HepG2 (cell line): Measurements from ENCODE around the gene STK39. TPM values are rescaled to one million over a fixed set of nuclear protein-coding genes. Genes with fewer than 3 reads are reported as not detected.

Experiments used
- DRAP1 ChIP-seq: IDR thresholded peaks from 2 replicates; pipeline ENCODE4 v1.6.1; 2016; ENCODE audit warnings: missing genetic modification reagents, missing compliant biosample characterization
- FOXA3 ChIP-seq: IDR thresholded peaks from 2 replicates; pipeline ENCODE4 v1.6.1; 2016; ENCODE audit warnings: missing genetic modification reagents, missing compliant biosample characterization
- GFI1 ChIP-seq: sonication (generic); formaldehyde crosslinking; IDR thresholded peaks from 2 replicates; pipeline ENCODE4 v1.5.0; 2020; ENCODE audit warnings: missing genetic modification reagents, mild to moderate bottlenecking, borderline replicate concordance
- GRHL1 ChIP-seq: sonication (generic); formaldehyde crosslinking; conservative IDR thresholded peaks from 2 replicates; pipeline ENCODE4 v1.8.0; 2022; ENCODE audit warnings: missing genetic modification reagents
- HDAC2 ChIP-seq: sonication (generic); formaldehyde crosslinking; IDR thresholded peaks from 2 replicates; pipeline ENCODE4 v1.4.0; 2020; ENCODE audit warnings: missing genetic modification reagents
- IRF9 ChIP-seq: sonication (generic); formaldehyde crosslinking; IDR thresholded peaks from 2 replicates; pipeline ENCODE4 v1.8.0; 2022; ENCODE audit warnings: missing genetic modification reagents, mild to moderate bottlenecking, borderline replicate concordance
- KMT2B ChIP-seq: IDR thresholded peaks from 2 replicates; pipeline ENCODE4 v1.6.1; 2016; ENCODE audit warnings: missing genetic modification reagents, missing compliant biosample characterization
- SALL1 ChIP-seq: sonication (generic); formaldehyde crosslinking; IDR thresholded peaks from 2 replicates; pipeline ENCODE4 v1.8.0; 2022; ENCODE audit warnings: mild to moderate bottlenecking, missing genetic modification reagents
- ZBTB14 ChIP-seq: sonication (generic); formaldehyde crosslinking; IDR thresholded peaks from 2 replicates; pipeline ENCODE4 v1.4.0; 2020; ENCODE audit warnings: missing genetic modification reagents
- ZNF18 ChIP-seq: sonication (generic); formaldehyde crosslinking; IDR thresholded peaks from 2 replicates; pipeline ENCODE4 v1.8.0; 2022; ENCODE audit warnings: mild to moderate bottlenecking, missing genetic modification reagents; ENCODE audit not compliant: insufficient replicate concordance
- ZNF292 ChIP-seq: sonication (generic); formaldehyde crosslinking; IDR thresholded peaks from 2 replicates; pipeline ENCODE4 v1.8.1; 2022; ENCODE audit warnings: mild to moderate bottlenecking, low read depth, missing genetic modification reagents, borderline replicate concordance
- ZNF3 ChIP-seq: IDR thresholded peaks from 2 replicates; pipeline ENCODE4 v1.7.0; 2017; ENCODE audit warnings: inconsistent platforms
- ZNF34 ChIP-seq: sonication (generic); formaldehyde crosslinking; IDR thresholded peaks from 2 replicates; pipeline ENCODE4 v1.4.0; 2020; ENCODE audit warnings: mild to moderate bottlenecking, missing genetic modification reagents, borderline replicate concordance
- ZNF350 ChIP-seq: sonication (generic); formaldehyde crosslinking; IDR thresholded peaks from 2 replicates; pipeline ENCODE4 v1.4.0; 2020; ENCODE audit warnings: mild to moderate bottlenecking, low read depth, missing genetic modification reagents, borderline replicate concordance
- ZNF629 ChIP-seq: sonication (generic); formaldehyde crosslinking; conservative IDR thresholded peaks from 2 replicates; pipeline ENCODE4 v1.5.0; 2020; ENCODE audit warnings: missing genetic modification reagents
- ZNF691 ChIP-seq: sonication (generic); formaldehyde crosslinking; IDR thresholded peaks from 2 replicates; pipeline ENCODE4 v1.4.0; 2020; ENCODE audit warnings: missing genetic modification reagents, low read depth, mild to moderate bottlenecking, borderline replicate concordance
- polyA plus RNA-seq, 8 experiments: library from polyadenylated mRNA; depleted of rRNA in 3 of 8; stranded (reverse) in 7 of 8; unstranded in 1 of 8; fragments of >200 nt; fragmentation: Illumina TruSeq in 4 of 8; extraction: Trizol in 4 of 8; gene quantifications; 2 replicates each; pipeline versions ENCODE4 v1.2.1 to v1.2.3, GENCODE V29; 2011 to 2016; ENCODE audit warnings: low read depth in 4 of 8, missing spikeins in 1 of 8, mixed read lengths in 1 of 8; ENCODE audit not compliant: insufficient read depth in 1 of 8
- total RNA-seq, 5 experiments: library from RNA; depleted of rRNA; stranded (reverse); fragments of >200 nt; fragmentation: Illumina TruSeq; extraction: Trizol; gene quantifications; 2 replicates each; pipeline ENCODE4 v1.2.3, GENCODE V29; 2016; ENCODE audit warnings: low read depth in 1 of 5

STK39 gene
- total and polyA plus RNA-seq, 2 of the 13 experiments (the other 11 are each of a cell fraction or from before 2014, with no cell fraction given): 27.3 to 38.4 TPM

- no peak for TF ChIP-seq ZNF691 (CRISPR knock-in tag)
- no peak for TF ChIP-seq ZNF3 (CRISPR knock-in tag)
- 0 out of 2 replicates have a peak, but pooled peaks have one; percentile 28 for TF ChIP-seq ZNF350 (CRISPR knock-in tag)
- peak; percentile 56; the same call in 1 of the 2 replicates for TF ChIP-seq GFI1 (CRISPR knock-in tag)
- TF ChIP-seq ZBTB14: no peak
- TF ChIP-seq DRAP1 (CRISPR knock-in tag): peak; percentile 33; the same call in 1 of the 2 replicates
- TF ChIP-seq FOXA3: peak; percentile 69
- no peak for TF ChIP-seq ZNF34
- no peak for TF ChIP-seq KMT2B (CRISPR knock-in tag)
- peak; percentile 68; the same call in 1 of the 2 replicates for TF ChIP-seq HDAC2 (CRISPR knock-in tag)
- peak; percentile 76; the same call in 1 of the 2 replicates for TF ChIP-seq ZNF292
- TF ChIP-seq GRHL1 (CRISPR knock-in tag): no peak
- TF ChIP-seq IRF9: no peak
- peak; percentile 40; the same call in 1 of the 2 replicates for TF ChIP-seq ZNF629 (CRISPR knock-in tag)
- TF ChIP-seq SALL1: peak; percentile 79
- TF ChIP-seq ZNF18: no peak
Measured at GRCh38 chr2:168196764-168197180, 50.6 kb downstream of the STK39 start (continued).
